HepG2 (cell line): Measurements from ENCODE around the gene JSRP1.

Experiments used
- ARNT2 ChIP-seq: sonication (generic); formaldehyde crosslinking; IDR thresholded peaks from 2 replicates; pipeline ENCODE4 v1.8.0; 2022; ENCODE audit warnings: mild to moderate bottlenecking, low read depth, missing genetic modification reagents, moderate library complexity
- MAX ChIP-seq: IDR thresholded peaks from 2 replicates; pipeline ENCODE4 v1.6.1; 2012; ENCODE audit warnings: inconsistent platforms
- NBN ChIP-seq: fragments of 450-650 bp; conservative IDR thresholded peaks from 2 replicates; pipeline ENCODE4 v1.6.1; 2017
- POLR2AphosphoS5 ChIP-seq: IDR thresholded peaks from 2 replicates; pipeline ENCODE4 v1.6.1; 2012; ENCODE audit warnings: low read depth, low read length
- ZKSCAN8 ChIP-seq: IDR thresholded peaks from 2 replicates; pipeline ENCODE4 v1.6.1; 2016; ENCODE audit warnings: borderline replicate concordance, missing genetic modification reagents, missing compliant biosample characterization
- ZNF281 ChIP-seq: sonication (generic); formaldehyde crosslinking; IDR thresholded peaks from 2 replicates; pipeline ENCODE4 v1.4.0; 2020; ENCODE audit warnings: missing genetic modification reagents, borderline replicate concordance

- TF ChIP-seq MAX: no peak
- no peak for TF ChIP-seq ARNT2
- no peak for TF ChIP-seq ZKSCAN8 (CRISPR knock-in tag)
- no peak for TF ChIP-seq POLR2AphosphoS5
- TF ChIP-seq ZNF281 (CRISPR knock-in tag): no peak
- TF ChIP-seq NBN: no peak
Observed at GRCh38 chr19:2270157-2270422, 13.9 kb upstream of the JSRP1 start.
